ENCODE measurements around the gene GTF2A2. TPM values are rescaled to one million over a fixed set of nuclear protein-coding genes. Genes with fewer than 3 reads are reported as not detected.

Gene GTF2A2
- total RNA-seq, 2 donors from 2014 or later, result 105 to 147 TPM

GRCh38 chr15:59615661-59616060 lies 41.7 kb downstream of the GTF2A2 start:
- intact Hi-C loops (cut with DNase I, micrococcal nuclease), result no loop called here
- DNase-seq, result no peak
- no peak for ATAC-seq

GRCh38 chr15:59614153-59614552 lies 43.2 kb downstream of the GTF2A2 start:
- intact Hi-C loops (cut with DNase I, micrococcal nuclease), result no loop called here
- ATAC-seq, result no peak
- DNase-seq, result no peak

- DNase-seq (no peak), ATAC-seq (peak; percentile 74)
- intact Hi-C loops (cut with DNase I, micrococcal nuclease), result no loop called here
Observed at GRCh38 chr15:59611276-59612260, 45.7 kb downstream of the GTF2A2 start, which contains the start of gene GCNT3. Gene GCNT3 (plus strand): TSS chr15:59611783. CDS start chr15:59618239, 6,456 bp downstream.

- peak in 1 of 2 donors; percentile 36 for DNase-seq
- intact Hi-C loops (cut with DNase I, micrococcal nuclease), result no loop called here
Observed at GRCh38 chr15:59609730-59610712, 47.3 kb downstream of the GTF2A2 start.

GRCh38 chr15:59605994-59606393 lies 51.3 kb downstream of the GTF2A2 start:
- DNase-seq, result peak; percentile 53 to 65
- peak; percentile 56 for ATAC-seq
- intact Hi-C loops (cut with DNase I, micrococcal nuclease), result no loop called here

More at GRCh38 chr15:59609730-59610712, 47.3 kb downstream of the GTF2A2 start:
- ATAC-seq, result peak; percentile 52

GRCh38 chr15:59598461-59598860 lies 58.9 kb downstream of the GTF2A2 start:
- intact Hi-C loops (cut with DNase I, micrococcal nuclease), result no loop called here
- no peak for DNase-seq
- no peak for ATAC-seq

- DNase-seq (no peak), ATAC-seq (no peak)
- intact Hi-C loops (cut with DNase I, micrococcal nuclease), result no loop called here
Observed at GRCh38 chr15:59596640-59597039, 60.7 kb downstream of the GTF2A2 start.

GRCh38 chr15:59595434-59595915 lies 61.8 kb downstream of the GTF2A2 start:
- intact Hi-C loops (cut with DNase I, micrococcal nuclease), result no loop called here
- DNase-seq (peak; percentile 47 to 76), ATAC-seq (peak; percentile 74)

- intact Hi-C loops (cut with DNase I, micrococcal nuclease), result no loop called here
- no peak for ATAC-seq
- no peak for DNase-seq
Observed at GRCh38 chr15:59594991-59595390, 62.3 kb downstream of the GTF2A2 start.

- DNase-seq (peak; percentile 48 to 68), ATAC-seq (peak; percentile 73)
- intact Hi-C loops (cut with DNase I, micrococcal nuclease), result no loop called here
Observed at GRCh38 chr15:59594493-59594942, 62.8 kb downstream of the GTF2A2 start.

- ATAC-seq (peak; percentile 20), DNase-seq (no peak)
- intact Hi-C loops (cut with DNase I, micrococcal nuclease), result no loop called here
Observed at GRCh38 chr15:59591356-59591755, 66.0 kb downstream of the GTF2A2 start.

GRCh38 chr15:59590027-59590426 lies 67.3 kb downstream of the GTF2A2 start:
- intact Hi-C loops (cut with DNase I, micrococcal nuclease), result no loop called here
- no peak for ATAC-seq

More at GRCh38 chr15:59590027-59590426, 67.3 kb downstream of the GTF2A2 start:
- DNase-seq, result no peak

Other genes with a start within 250 kb of the GTF2A2 start
- 1 to 10 TPM; 9.0 to 9.2 TPM for gene FAM81A, start 219.3 kb downstream of the GTF2A2 start, total RNA-seq
- 100 to 1,000 TPM; 472 to 526 TPM for gene GCNT3, start 45.7 kb downstream of the GTF2A2 start, total RNA-seq
- gene BNIP2, start 31.8 kb upstream of the GTF2A2 start, total RNA-seq, result 10 to 100 TPM; 53.5 to 62.0 TPM

All from left colon (tissue), 2 donors.